NCI-H2196 treated with DMSO at 0.1 percent for 48 hours (cell line): ENCODE measurements around the gene HADH.
A peak's percentile ranks its signal among the peaks of the same experiment; 100 is the strongest.
"Not testable (repeated sequence)": the region's sequence is repeated elsewhere in the genome, so short reads cannot be mapped to it uniquely, and the experiment has no call there.

Experiments used
- DNase-seq: peaks from one replicate; lab custom pipeline; 2025; ENCODE audit not compliant: unreplicated experiment; lab: John Stamatoyannopoulos, UW

Gene HADH

GRCh38 chr4:107994894-107995293 is 5.2 kb downstream of the HADH start:
- no peak for DNase-seq

GRCh38 chr4:107996949-107997788 is 7.5 kb downstream of the HADH start:
- DNase-seq, result no peak

DNA sequence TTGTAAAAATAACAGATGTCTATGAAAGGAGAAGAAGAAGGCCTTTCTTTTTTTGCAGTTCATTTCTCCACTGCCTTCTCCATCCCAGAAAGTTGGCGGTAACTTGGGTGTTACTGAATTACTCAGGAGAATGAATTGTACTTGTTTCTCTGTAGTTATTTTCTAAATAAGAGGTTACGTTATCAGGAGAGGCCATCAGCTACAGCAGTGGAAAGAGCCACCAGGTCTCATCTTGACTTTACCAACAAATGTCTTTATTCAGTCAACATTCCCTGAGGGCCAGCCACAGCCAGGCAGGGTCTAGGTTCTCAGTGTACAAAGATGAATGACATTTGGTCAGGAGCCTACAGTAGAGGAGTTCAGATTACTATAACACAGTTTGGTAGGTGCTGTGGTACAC is 8.1 kb downstream of the HADH start:
- DNase-seq, result no peak

- no peak for DNase-seq
Measured at GRCh38 chr4:107999932-108000539, 10.3 kb downstream of the HADH start.

DNA sequence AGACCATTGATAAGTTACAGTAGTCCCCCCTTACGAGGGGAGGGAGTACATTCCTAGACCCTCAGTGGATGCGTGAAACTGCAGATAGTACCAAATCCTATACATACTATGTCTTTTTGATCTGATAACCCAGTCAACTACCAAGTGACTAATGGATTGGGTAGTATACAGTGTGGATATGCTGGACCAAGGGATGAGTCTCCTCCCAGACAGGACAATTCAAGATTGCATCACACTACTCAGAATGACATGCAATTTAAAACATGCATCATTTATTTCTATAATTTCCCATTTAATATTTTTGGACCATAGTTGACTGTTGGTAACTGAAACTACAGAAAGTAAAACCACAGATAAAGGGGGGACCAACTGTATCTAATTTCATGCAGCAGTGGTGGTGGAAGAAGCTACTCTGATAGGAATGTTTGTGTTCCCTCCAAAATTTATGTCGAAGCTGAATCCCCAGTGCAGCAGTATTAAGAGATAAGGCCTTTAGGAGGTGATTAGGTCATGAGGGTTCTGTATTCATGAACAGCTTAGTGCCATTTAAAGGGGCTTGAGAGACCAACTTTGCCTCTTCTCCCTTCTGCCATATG is 11.9 kb downstream of the HADH start:
- no peak for DNase-seq

GRCh38 chr4:108003982-108004515 is 14.4 kb downstream of the HADH start:
- DNase-seq, result no peak

GRCh38 chr4:108004646-108005045 is 15.0 kb downstream of the HADH start:
- DNase-seq, result no peak

DNA sequence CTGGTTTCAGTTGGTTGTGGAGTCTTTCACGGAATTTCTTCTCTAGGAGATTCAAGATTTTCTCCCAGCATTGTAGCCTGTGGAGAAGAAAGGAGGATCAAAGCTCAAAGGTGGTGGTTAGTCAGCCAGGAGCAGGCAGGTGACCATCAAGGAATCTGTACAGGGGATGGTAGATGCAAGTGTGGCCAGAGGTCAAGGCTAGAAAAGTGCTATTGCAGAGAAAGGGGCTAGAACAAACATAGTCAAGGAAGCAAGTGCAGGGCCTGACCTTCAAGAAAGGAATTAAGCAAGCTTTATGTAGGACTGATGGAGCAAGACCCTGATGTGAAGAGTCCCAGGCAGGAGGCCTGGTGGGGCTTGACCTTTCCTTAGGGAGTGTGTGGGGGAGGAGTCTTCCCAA is 16.1 kb downstream of the HADH start:
- no peak for DNase-seq

DNA sequence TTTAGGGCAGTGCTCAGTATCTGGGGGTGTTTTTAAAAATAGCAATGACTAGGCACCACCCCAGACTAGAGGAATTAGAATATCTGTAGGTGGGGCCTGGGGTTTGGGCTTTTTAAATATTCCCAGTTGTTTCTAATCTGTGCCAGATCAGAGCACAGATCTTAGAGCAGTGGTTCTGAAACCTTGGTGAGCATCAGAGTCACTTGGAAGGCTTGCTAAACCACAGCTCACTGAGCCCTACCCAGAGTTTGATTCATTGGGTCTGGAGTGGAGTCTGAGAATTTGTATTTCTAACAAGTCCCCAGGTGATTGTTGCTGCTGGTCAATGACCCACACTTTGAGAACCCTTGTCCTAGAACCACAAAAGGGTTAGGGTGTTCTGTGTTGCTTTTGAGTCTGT is 16.7 kb downstream of the HADH start:
- no peak for DNase-seq

DNA sequence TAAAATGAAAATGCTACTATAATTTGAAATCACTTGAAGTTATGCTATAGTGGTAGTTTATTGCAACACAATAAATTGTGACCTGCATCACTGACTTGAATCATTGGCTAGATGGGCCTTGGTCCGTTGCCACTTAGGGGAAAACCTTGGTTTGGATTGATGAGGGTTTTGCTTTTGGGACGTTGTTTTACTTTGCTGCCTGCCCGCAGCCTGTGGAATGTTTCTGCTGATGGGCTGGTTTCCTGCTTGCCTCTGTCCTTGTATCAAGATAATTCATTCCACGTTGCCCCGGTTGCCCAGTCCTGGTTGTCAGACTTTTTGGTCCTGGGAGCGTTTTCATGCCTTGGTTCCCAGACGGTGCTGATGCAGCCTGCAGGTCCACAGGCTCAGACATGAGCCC is 18.3 kb downstream of the HADH start:
- DNase-seq, result no peak

DNA sequence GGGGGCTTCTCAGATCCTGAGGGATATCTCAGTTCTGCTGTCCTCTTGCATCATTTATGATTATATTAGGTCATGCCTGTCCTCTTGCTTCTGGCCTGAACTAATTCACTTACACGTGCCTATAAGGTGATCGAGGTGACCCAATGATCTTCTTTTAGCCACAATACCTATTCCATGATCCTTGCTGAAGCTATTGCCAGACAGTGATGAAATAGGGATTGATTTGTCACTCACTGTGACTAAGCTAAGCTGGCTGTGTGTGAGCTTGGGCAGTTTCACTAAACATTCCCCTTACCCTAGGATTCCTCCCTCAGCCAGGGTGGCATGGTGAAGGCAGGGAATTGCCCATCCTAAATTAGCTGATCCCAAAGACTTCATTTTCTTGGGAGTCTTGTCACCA is 19.0 kb downstream of the HADH start:
- DNase-seq, result no peak

- DNase-seq, result no peak
Measured at GRCh38 chr4:108010167-108010566, 20.5 kb downstream of the HADH start.

DNA sequence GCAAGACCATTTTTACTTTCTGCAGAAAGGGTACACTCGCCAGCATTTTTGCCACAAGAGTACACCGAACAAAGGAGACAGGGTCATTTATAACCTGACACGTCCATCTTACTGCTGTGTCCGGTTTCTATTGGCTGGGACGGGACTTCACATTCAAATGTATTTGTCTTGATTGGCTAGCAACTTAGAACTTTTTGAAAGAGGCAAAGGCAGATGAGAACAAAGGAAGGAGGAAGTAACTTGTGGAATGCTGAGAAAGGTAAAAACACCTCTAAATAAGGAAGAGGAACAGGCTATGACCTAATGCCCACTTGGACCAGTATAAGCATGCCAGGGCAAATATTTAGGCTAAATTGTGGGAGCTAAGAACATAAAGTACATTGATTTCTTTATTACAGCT is 22.7 kb downstream of the HADH start:
- not testable (repeated sequence) for DNase-seq

GRCh38 chr4:108013327-108013726 is 23.6 kb downstream of the HADH start:
- no peak for DNase-seq

DNA sequence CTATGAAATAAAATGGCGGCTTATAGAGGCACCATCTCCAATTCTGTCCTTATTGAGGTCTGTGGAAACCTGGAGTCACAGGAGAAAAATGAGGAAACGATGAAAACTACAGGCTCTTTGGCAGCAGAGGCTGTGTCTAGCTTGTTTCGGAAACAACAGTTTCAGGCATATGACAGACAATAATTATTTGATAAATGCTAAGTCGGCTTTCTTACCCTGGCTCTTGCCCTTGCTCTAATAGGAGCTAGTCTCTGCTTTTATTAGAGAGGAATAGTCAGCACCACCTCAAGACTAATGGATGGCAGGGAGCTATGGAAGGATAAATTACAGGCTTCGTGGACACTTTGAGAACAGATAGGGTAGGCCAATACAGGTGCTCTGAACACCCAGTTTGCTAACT is 24.3 kb downstream of the HADH start:
- no peak for DNase-seq

DNA sequence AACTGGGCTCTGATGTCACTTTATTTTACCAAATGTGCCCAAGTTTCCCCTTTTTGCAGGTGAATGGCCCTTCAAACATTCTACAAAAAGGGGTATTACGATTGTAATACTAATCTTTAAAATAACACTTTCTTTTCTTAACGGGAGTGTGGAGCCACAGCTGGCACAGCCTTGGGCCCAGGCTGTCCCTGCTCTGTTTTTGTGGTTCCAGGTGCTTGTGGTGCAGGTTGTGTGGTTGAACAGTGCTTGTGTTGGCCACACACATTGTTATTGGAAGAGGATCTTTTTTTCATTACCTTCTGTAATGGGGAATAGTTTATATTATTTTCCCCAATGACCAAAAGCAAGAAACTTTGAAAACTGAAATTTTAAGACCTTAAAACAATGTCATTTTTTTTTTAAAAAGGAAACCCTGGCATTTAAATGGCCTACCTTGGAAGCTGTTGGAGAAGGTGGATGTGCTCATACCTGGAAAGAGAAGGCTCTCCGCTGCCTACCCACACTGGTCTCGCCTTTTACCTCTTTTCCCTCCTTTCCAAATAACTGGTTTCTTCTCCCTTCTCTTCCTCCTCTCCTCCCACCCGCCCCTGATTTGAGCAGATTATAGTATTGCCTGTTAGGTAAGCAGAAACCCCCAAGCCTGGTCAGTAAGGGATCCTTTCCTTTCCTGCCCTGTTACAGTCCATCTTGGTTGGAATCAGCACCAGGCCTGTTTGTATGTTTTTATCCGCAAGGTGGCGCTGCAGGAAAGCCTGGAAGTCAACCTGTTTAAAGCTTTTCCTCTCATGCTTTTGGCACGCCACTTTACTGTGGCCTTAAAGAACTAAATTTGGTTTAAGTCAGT is 28.6 kb downstream of the HADH start:
- DNase-seq, result peak; percentile 4

DNA sequence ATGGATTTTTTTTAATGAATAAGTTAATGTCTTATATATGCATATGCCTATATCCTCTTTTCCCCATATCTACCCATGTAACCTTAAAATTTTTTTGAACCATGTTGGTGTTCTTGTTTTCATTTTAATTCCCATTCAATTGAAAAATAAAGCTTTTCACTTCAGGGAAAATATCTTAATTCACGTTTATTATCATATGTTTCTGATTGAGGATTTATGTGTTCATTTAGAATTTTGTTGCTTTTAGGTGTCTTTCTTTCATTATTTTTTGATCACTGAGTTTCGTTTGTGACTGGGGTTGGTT is 29.1 kb downstream of the HADH start:
- no peak for DNase-seq

DNA sequence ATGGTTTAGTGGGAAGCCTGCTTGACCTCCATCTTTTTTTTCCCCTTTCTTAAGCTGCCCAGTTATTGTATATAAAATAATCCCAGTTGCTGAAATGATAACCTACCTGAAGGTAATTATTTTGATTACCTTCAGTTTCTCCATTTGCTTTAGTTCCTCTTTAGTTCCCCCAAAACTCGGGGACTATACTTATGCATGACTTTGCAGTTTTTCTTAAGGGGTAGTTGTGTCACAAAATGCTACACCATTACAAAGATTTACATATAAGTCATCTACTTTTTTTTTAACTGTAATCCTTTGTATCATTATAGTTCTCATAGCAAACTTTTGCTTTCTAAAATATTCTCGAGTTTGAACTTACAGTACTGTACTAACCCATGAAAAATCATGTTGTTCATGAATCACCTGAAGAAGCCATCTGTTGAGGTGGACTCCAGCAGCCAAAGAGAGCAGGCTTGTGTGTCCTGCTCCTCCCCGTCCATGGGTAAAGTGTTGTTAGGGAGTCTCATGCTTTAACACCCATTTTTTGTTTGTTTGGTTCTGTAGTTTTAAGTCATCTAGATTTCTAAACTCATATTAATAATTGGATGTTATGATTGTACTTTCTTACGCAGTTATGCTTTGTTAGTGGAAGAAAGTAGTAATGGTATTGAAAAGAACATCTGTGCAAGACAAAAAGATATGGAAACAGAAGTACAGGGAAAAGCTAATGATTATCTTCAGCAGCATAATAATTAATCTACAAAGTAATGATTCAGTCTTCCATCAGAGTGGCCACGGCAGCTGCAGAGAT is 34.6 kb downstream of the HADH start:
- no peak for DNase-seq

- no peak for DNase-seq
Measured at GRCh38 chr4:108024878-108025165, 35.1 kb downstream of the HADH start.

DNA sequence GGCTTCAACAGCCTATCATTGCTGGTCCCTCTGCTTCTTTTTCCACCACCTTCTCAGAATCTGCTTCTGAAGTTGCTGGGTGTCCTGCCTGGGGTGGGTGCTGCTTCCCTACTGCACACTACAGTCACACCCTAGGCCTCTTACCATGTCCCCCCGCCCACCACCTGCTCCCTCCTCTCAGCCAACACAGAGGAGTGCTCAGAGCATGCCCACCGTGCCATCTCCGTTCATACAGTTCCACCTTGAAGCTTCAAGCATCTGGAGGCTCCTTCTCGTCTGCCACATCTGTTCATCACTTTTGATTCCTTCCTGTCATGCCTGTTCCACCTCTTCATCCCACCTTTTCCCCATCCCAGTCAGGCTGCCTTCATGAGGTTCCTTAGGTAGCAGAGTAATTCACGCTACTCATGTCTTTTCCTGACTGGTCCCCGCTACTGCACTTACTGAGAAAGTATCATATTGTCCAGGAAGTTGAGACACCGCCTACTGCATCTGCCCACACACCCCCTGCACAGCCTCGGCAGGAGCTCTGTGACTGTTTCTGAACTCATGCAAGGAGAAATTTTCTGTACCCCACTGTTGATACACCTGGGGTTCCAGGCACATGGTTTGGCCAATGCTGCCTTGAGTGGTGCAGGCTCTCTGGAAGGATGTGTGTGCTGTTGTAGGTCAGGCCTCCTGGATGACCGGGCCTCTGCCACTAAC is 39.5 kb downstream of the HADH start:
- no peak for DNase-seq
